GM19239 (cell line): ENCODE measurements around the gene ZBTB7C.

Experiments used
- DNase-seq: peaks from one replicate; pipeline ENCODE4 v3.0.0; 2011; ENCODE audit warnings: low spot score; ENCODE audit not compliant: insufficient read length
- FAIRE-seq: peaks from 2 replicates; lab custom pipeline; 2011; peaks lifted over from hg19 to GRCh38; lab: Jason Lieb, UNC

ZBTB7C gene

DNA sequence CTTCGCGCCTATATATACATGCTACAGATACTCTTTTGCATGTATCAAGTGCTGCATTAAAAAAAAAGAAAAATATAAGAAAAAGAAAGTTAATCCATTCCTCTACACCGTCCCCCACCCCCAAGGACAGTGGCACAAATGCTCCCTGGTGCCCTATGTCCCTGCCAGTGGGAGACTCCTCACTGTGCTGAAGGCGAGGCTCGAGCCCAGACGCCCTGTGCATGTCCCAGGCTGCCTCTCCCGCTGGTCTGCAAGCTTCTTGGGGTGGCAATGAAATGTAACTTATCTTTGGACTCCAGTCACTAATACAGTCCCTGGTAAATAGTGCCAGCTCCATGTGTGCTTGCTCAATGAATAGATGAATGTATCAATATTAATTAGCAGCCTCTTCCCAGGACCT, 293.2 kb downstream of the ZBTB7C start:
- FAIRE-seq: no peak
- no peak for DNase-seq

GRCh38 chr18:48113691-48114090, 295.5 kb downstream of the ZBTB7C start:
- DNase-seq (no peak), FAIRE-seq (no peak)

DNA sequence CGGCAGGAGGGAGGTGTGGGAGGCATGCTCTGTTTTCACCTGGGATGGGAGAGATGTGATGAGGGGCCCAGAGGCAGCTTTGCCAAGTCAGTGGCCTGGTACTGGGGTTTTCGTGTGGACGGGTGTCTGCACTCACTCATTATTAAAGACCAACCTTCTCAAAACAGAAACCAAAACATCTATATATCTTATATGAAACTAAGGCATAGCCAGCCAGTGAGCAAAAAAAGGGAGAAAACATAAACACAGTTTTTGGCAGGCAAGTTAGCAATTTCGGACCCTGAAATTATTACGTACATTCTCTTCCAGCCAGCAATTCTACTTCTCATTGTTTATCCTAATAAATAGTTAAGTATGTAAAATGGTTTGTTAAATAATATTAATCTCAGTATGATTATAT, 297.6 kb downstream of the ZBTB7C start:
- DNase-seq (no peak), FAIRE-seq (no peak)

DNA sequence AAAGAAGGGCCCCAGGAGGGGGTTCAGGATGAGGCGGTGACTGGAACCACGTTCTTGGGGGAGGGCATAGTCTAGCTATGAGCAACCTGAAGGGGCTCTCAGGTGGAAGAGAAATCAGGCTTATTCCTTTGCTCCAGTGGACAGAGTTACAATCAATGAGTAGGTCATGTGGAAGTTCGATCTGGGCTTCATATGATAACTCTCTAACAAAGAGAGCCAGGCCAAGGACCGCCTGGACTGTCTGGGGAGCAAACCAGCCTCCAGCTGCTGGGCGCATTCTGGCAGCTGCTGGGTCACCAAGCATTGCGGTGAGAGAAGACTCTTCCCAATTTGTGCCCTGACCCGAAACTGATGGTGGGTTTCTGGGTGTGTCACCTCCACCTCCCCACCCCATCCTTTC, 298.4 kb downstream of the ZBTB7C start:
- FAIRE-seq (no peak), DNase-seq (no peak)

GRCh38 chr18:48109961-48110493, 299.2 kb downstream of the ZBTB7C start:
- no peak for FAIRE-seq
- no peak for DNase-seq

GRCh38 chr18:48108136-48108535, 301.0 kb downstream of the ZBTB7C start:
- FAIRE-seq: no peak
- DNase-seq: no peak

DNA sequence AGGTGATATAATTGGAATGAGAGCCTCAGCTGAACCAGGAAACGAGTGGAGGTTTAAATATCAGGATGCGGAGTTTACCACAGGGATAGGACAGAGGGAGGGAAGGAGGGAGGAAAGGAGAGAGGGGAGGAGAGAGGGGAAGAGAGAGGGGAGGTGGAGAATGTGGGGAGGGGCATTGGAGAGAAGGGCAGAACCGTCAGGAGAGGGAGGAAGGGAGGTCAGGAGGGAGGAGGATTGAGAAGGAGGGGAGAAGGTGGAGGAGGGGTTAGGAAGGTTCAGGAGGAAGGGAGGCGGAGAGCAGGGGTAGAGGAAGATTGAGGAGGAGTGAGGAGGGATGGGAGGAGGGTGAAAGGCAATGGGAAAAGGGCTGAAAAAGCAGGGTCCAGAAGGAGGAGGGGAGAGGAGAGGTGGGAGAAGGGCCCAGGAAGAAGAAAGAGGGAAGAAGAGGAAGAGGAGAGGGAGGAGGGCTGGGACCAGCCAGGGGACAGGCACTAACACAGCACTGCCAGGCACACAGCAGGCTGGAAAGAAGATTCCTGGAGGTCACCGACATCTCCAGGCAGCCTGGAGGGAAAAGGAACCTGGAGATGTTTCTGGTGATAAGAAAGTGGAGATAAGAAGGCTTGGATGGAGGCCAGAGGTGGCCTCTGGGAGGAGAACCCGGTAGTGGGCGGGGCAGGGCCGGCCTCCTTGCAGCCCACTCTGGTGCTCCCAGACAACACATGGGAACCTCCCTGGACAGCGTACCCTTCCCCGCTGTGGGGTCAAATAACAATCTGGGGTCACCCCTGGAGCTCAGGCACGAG, 302.0 kb downstream of the ZBTB7C start:
- no peak for DNase-seq

GRCh38 chr18:48106498-48106897, 302.7 kb downstream of the ZBTB7C start:
- FAIRE-seq (no peak), DNase-seq (no peak)

More for the DNA sequence above, 302.0 kb downstream of the ZBTB7C start:
- FAIRE-seq: no peak

GRCh38 chr18:48105317-48105716, 303.9 kb downstream of the ZBTB7C start:
- DNase-seq (no peak), FAIRE-seq (no peak)

DNA sequence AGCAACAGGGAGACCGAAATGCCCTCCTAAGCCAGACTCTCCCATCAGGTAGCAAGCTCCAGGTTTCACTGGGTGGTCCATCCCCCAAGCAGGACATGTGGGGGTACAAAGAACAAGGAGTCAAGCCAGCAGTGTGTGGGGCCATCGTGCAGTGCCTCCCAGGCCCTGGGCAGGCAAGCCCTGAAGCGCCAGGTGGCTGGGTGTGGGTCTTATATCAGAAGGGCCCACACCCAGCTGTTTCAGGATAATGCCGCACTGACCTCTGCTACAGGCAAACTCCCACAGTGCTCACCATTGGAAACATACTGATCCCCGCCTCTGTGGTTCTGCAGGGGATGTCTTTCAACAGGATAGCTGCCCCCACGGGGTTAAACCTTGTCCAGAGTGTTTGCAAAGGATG, 304.5 kb downstream of the ZBTB7C start:
- DNase-seq (no peak), FAIRE-seq (no peak)

DNA sequence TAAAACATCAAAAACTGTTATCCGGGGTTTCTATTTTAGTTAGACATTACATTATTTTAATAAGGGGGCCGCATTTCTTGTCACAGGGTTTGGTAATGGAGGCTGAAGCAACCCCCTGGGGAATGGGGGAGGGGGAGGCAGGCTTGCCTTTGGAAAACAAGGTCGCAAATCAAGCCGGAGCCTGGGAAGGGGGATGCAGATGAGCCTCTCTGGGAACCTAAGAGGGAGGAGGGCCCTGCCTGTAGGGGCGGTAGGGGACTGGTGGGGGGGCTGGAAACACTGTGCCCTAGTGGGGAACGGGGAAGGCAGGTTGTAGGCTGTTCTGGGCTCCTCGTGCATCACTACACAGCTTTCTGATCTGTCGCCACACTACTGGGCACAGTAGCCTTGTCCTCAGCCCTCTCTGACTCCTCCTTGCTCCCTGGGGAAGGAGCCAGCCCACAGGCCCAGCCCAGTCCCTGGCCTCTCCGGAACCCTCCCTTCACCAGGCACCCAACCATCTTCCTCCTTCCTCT, 308.5 kb downstream of the ZBTB7C start:
- FAIRE-seq (no peak), DNase-seq (no peak)

- DNase-seq (no peak), FAIRE-seq (no peak)
Measured at GRCh38 chr18:48100165-48100575, 309.0 kb downstream of the ZBTB7C start.

DNA sequence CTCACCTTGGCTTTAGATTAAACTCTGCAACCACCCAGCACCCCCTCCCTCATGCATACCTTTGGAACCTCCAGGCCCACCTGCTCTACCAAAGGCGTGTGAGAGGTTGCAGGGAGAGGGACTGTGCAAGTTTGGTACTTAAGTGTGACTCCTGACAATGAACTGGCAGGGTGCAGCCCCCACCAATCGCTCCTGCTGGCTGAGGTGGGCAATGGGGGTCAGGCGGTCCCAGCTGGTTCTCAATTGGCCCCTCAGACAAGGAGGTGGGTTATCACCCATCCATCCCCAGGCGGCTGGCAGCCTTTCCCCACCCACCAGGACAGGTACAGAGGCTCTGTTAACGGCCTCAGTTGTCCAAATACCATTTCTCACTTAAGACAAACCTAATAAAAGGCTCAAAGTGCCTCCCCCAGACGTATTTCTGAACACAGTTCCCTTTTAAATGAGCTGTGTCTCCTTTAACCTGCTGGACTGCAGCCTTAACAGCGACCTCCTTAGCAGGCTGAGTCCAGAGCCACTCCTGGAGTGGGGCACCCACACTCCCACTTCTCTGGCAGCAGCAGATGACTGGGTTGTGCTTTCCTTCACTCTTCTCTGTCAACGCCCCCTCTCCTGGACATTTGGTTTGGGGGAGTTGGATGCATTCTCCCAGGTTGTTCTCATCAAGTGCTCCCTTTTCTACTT, 309.6 kb downstream of the ZBTB7C start:
- DNase-seq (no peak), FAIRE-seq (no peak)

DNA sequence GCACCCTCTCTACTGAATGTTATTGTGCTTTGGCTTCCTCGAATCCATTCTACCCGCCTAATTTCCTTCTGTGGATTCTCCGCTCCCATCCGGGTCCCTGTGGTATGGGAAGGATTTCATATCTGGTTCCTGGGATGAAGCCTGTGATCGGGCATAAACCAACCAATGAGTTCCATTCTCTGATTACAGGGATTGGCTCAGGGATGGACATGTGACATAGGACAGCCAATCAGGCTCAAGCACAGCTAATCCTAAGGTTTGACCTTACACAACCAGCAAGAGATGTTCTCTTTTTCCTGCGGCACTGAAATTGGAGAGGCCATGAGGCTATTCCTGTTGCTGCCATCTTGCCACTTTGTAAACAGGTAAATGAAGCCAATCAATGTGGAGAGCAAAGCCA, 310.6 kb downstream of the ZBTB7C start:
- no peak for FAIRE-seq
- no peak for DNase-seq

DNA sequence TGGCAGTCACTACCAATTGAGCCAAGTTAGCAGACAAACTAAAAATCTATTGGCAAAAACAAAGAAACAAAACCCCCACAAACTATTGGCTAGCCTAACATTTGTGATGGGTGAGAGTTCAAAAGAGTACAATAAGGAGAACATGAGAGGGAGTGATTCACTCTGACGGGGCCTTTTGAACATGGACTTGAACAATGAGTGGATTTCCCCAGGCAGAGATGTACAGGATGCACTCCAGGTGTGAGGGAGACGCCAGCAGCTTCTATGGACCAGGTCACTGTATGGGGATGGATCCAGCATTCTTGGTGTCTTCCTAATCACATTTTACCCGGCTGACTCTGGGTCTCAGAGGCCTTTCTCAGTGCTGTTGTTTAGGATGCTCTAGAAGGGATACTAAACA, 311.2 kb downstream of the ZBTB7C start:
- no peak for DNase-seq
- FAIRE-seq: no peak

DNA sequence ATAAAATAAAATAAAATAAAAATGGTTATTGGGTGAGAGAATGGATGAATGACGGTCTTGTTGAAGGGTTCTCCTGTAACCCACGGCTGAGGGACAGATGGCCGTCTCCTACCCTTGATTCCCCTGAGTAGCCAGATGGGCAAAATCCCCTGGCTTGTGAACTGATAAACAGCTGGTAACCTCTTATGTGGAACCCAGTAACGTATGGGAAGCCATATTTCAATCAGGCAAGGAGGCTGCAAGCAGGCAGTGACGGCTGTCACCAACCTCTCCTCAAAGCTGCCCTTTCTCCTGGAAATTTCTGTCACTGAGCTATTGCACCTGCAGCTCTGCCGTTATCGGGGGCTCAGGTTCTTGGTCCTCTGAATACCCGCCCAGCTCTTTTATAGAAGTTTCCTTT, 313.5 kb downstream of the ZBTB7C start:
- FAIRE-seq (no peak), DNase-seq (no peak)

DNA sequence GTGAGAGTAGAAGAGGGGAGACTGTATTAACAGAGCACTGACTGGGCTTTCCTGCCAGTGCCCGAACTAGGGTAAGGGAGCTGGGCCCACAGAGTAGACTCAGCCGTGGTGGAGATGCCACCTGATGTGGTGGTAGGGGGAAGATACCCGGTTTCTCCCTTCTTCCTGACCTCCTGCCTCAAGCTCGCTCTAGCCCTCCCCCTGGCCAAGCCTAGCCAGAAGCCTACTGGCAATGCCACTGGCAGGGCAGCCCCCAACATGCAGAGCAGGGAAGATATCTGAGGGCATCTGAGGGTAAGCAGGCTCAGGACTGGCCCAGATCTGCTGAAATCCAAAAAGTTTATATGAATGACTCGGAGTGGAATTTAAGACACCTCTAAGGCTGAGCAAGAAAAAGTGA, 316.1 kb downstream of the ZBTB7C start:
- no peak for FAIRE-seq
- no peak for DNase-seq

DNA sequence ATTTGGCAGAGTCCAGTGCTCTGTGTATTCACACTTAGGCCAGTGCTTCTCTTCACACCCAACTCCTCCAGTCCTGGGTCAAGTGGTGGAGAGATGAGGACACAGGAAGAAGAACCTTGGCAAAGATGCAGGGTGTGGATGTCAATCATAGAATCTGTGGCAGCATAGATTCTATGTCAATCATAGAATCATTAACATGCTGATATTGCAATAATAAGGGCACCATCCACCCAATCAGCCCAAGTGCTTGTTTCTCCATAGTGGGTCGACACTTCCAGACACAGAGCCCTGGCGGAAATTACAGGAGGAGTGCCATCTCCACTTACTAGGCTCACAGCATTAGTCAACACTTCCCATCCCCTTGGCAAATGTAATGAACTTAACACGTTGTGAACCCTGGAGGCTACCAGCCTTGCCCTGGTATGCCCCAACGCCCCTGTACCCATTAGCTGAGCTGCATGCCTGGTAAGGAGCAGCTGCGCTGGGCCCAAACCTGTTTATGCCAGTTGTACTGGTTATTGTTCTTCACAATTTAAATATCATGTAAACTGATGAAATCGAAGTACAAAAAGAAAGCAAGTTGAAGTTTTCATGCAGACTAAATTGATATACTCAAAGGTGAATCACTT, 317.2 kb downstream of the ZBTB7C start:
- FAIRE-seq (no peak), DNase-seq (no peak)

DNA sequence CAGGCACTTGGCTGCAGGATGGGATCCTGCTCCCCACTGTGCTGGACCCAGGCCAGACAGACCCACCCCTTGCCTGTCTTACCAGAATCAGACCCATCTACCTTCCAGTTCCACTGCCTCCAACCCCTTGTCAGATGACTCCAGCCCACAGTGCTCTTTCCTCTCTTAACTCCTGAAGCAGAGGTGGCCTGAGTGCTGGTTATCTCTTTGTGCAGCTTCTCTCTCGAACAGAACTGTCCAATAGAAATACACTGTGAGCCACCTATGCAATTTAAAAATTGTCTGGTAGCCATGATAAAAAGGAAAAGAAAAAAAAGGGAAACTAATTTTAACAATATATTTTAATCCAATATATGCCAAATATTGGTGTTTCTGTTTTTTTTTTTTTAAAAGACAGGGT, 318.5 kb downstream of the ZBTB7C start:
- DNase-seq (no peak), FAIRE-seq (no peak)

DNA sequence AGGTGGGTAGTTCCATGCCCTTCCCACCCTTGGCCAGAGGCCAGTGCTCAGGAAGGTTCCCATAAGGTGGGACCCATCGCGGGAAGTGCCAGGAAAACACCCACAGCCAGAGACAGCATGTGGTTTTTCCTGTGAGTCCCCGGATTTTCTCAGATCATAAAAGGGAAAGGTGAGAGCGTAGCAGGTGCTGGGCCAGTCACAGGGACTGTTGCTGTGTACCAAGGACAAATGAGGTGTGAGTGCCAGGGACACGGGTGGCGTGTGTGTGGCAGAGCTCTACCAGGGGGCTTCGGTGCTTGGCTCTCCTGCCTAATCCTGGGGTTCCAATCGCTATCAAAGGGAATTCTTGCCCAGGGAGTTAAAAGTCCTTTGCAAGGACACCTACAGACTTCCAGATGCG, 319.2 kb downstream of the ZBTB7C start:
- no peak for FAIRE-seq
- DNase-seq: no peak
